ENCODE results near the gene AJUBA. TPM values are rescaled to one million over a fixed set of nuclear protein-coding genes. Genes with fewer than 3 reads are reported as not detected.

Gene AJUBA
- total and polyA plus RNA-seq, 2 donors (not counting 1 experiment from before 2014, with no cell fraction given), result 1.6 TPM; not detected in 1

DNA sequence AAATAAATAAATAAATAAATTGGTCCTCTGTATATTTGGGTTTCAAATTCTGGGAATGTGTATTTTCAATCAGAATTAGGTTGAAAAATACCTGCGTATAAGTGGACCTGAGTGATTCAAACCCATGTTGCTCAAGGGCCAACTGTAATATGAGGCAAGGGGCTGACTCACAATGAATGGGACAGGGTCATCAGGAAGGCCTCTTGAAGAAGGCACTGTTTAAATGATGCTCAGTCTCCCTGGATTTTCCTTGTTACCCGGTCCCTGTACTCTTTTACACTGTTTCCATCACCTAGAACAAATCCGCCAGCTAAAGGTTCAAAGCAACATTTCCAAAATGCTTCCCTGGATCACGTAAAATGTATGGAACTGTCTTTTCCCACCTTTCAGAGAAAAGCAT lies 48.6 kb upstream of the AJUBA start:
- DNase-seq (no peak), ATAC-seq (ENCODE audit: low read depth) (no peak)
- Histone ChIP-seq H2AFZ (ENCODE audit: insufficient read depth, low read depth, low read length, poor library complexity, severe bottlenecking) (no peak overlapping the region), H3K9me3 (ENCODE audit: control extremely low read depth in 1 of 3, control insufficient read depth in 2 of 3, insufficient read depth in 1 of 3, low read length in 2 of 3) (no peaks in the 10 kb centered on the region), H3K4me2 (replicated peaks; ENCODE audit: low read depth, low read length, poor library complexity, severe bottlenecking) (no peak overlapping the region), H3K4me1 (ENCODE audit: control insufficient read depth in 2 of 2, insufficient read depth in 2 of 2, low read length in 2 of 2) (peaks cover 14 to 23% of the 10 kb centered on the region in 2 donors), H4K20me1 (ENCODE audit: control insufficient read depth, insufficient read depth, low read length, poor library complexity, severe bottlenecking) (no peaks in the 10 kb centered on the region), H3K27ac (ENCODE audit: low read length in 2 of 2) (no peak overlapping the region), H3K36me3 (replicated peaks in 1 of 2; ENCODE audit: control extremely low read depth in 1 of 2, control insufficient read depth in 1 of 2, extremely low read depth in 1 of 2, insufficient read depth in 2 of 2, low read length in 1 of 2) (peaks cover 4 to 30% of the 10 kb centered on the region in 2 experiments), H3K4me3 (ENCODE audit: control extremely low read depth in 1 of 5, extremely low read depth in 1 of 5, insufficient read depth in 1 of 5, low read depth in 2 of 5, low read length in 4 of 5) (no peak overlapping the region), H3K27me3 (replicated peaks in 1 of 4; ENCODE audit: control extremely low read depth in 1 of 4, control insufficient read depth in 3 of 4, insufficient read depth in 4 of 4, low read length in 3 of 4) (no peaks in the 10 kb centered on the region), H3K79me2 (ENCODE audit: control insufficient read depth, insufficient read depth, low read length) (peaks cover 22% of the 10 kb centered on the region), H3K9ac (ENCODE audit: low read length) (no peak overlapping the region)
- ChIA-PET POLR2A (no interaction called here), CTCF (interaction anchor here (1.2 to 1.7 kb wide), 3 partner anchors 9 to 36 kb away, joined by 3 to 7 read pairs (median 4); no protein-coding TSS in a partner anchor)
- Mint-ChIP-seq H3K27ac (no peak overlapping the region), H3K4me1 (peaks cover 39% of the 10 kb centered on the region), H3K4me3 (no peak overlapping the region), H3K9me3 (ENCODE audit: insufficient read depth) (no peaks in the 10 kb centered on the region), H3K27me3 (no peaks in the 10 kb centered on the region)
- intact Hi-C loops (cut with micrococcal nuclease), result no loop called here
- WGBS (ENCODE audit: insufficient coverage), result 94% methylated on average over 3 of the region's 4 CpGs
- no peak for TF ChIP-seq CTCF (IDR thresholded peaks at IDR 0.05)
- TF ChIP-seq EZH2 (IDR thresholded peaks at IDR 0.05; ENCODE audit: borderline replicate concordance, insufficient read depth, low read depth, low read length, poor library complexity, severe bottlenecking), result no peak

DNA sequence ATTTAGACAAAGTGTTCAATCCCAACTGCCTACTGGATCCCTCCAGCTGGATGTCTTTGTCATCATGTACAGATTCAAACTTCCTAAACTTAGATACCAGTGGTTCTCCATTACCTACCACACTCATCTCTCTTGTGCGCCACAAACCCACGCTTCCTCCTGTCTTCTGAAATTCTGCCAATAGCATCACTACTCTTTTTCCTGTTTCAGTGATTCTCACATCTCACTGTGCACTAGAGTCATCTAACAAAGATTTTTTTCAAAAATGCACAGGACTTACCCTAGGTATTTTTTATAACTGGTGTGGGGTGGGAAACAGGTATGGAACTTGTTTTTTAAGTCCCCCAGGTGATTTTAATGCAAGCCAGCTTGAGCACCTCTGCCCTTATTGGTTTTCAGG lies 46.4 kb upstream of the AJUBA start:
- Histone ChIP-seq H3K79me2 (ENCODE audit: control insufficient read depth, insufficient read depth, low read length) (peaks cover 15% of the 10 kb centered on the region), H2AFZ (ENCODE audit: insufficient read depth, low read depth, low read length, poor library complexity, severe bottlenecking) (no peak overlapping the region), H3K4me1 (ENCODE audit: control insufficient read depth in 2 of 2, insufficient read depth in 2 of 2, low read length in 2 of 2) (peaks cover 4 to 10% of the 10 kb centered on the region in 2 donors), H3K27me3 (replicated peaks in 1 of 4; ENCODE audit: control extremely low read depth in 1 of 4, control insufficient read depth in 3 of 4, insufficient read depth in 4 of 4, low read length in 3 of 4) (no peaks in the 10 kb centered on the region), H3K36me3 (replicated peaks in 1 of 2; ENCODE audit: control extremely low read depth in 1 of 2, control insufficient read depth in 1 of 2, extremely low read depth in 1 of 2, insufficient read depth in 2 of 2, low read length in 1 of 2) (peaks cover 4 to 39% of the 10 kb centered on the region in 2 experiments), H4K20me1 (ENCODE audit: control insufficient read depth, insufficient read depth, low read length, poor library complexity, severe bottlenecking) (no peaks in the 10 kb centered on the region), H3K9me3 (ENCODE audit: control extremely low read depth in 1 of 3, control insufficient read depth in 2 of 3, insufficient read depth in 1 of 3, low read length in 2 of 3) (no peaks in the 10 kb centered on the region), H3K27ac (ENCODE audit: low read length in 2 of 2) (no peak overlapping the region), H3K9ac (ENCODE audit: low read length) (no peak overlapping the region), H3K4me3 (ENCODE audit: control extremely low read depth in 1 of 5, extremely low read depth in 1 of 5, insufficient read depth in 1 of 5, low read depth in 2 of 5, low read length in 4 of 5) (no peak overlapping the region), H3K4me2 (replicated peaks; ENCODE audit: low read depth, low read length, poor library complexity, severe bottlenecking) (no peak overlapping the region)
- WGBS (ENCODE audit: insufficient coverage), result 79% methylated on average over 2 of the region's 2 CpGs
- DNase-seq, result no peak
- Mint-ChIP-seq H3K9me3 (ENCODE audit: insufficient read depth) (no peaks in the 10 kb centered on the region), H3K27ac (no peak overlapping the region), H3K4me1 (peaks cover 26% of the 10 kb centered on the region), H3K4me3 (no peak overlapping the region), H3K27me3 (no peaks in the 10 kb centered on the region)
- intact Hi-C loops (cut with micrococcal nuclease), result no loop called here
- ChIA-PET POLR2A (interaction anchor here (0.6 kb wide), 1 partner anchor 101 kb away, joined by 3 read pairs; no protein-coding TSS in a partner anchor), CTCF (interaction anchor here (1.2 to 2.0 kb wide), 2 partner anchors 22 to 29 kb away, joined by 4 to 9 read pairs; no protein-coding TSS in a partner anchor)
- TF ChIP-seq EZH2 (IDR thresholded peaks at IDR 0.05; ENCODE audit: borderline replicate concordance, insufficient read depth, low read depth, low read length, poor library complexity, severe bottlenecking) (no peak), CTCF (IDR thresholded peaks at IDR 0.05) (no peak)
- no peak for ATAC-seq (ENCODE audit: low read depth)

Measured in B cell (primary cell).